Kidney tubule cell (primary cell): ENCODE results near the gene DGUOK.
"Not testable (repeated sequence)": the region's sequence is repeated elsewhere in the genome, so short reads cannot be mapped to it uniquely, and the experiment has no call there.

Experiments used
- DNase-seq: peaks from one replicate; pipeline ENCODE4 v3.0.0-alpha.2; 2018; ENCODE audit warnings: low spot score

DGUOK gene

GRCh38 chr2:73926493-73927327 lies at the start of gene DGUOK:
TSS of gene DGUOK (plus strand) at chr2:73926880. CDS start at chr2:73926911, 31 bp downstream.
- DNase-seq: peak; percentile 99

GRCh38 chr2:73877071-73877802 lies 49.4 kb upstream of the DGUOK start:
- DNase-seq: no peak

- DNase-seq: not testable (repeated sequence)
Measured at GRCh38 chr2:73877984-73878383, 48.7 kb upstream of the DGUOK start.

GRCh38 chr2:73885406-73885805 lies 41.3 kb upstream of the DGUOK start:
- no peak for DNase-seq

GRCh38 chr2:73886357-73886756 lies 40.3 kb upstream of the DGUOK start:
- no peak for DNase-seq

GRCh38 chr2:73887596-73888353 lies 38.9 kb upstream of the DGUOK start:
- DNase-seq: not testable (repeated sequence)

- no peak for DNase-seq
Measured at GRCh38 chr2:73888388-73888787, 38.3 kb upstream of the DGUOK start.

- no peak for DNase-seq
Measured at GRCh38 chr2:73889206-73889605, 37.5 kb upstream of the DGUOK start.

- DNase-seq: no peak
Measured at GRCh38 chr2:73890301-73891092, 36.2 kb upstream of the DGUOK start.

- no peak for DNase-seq
Measured at GRCh38 chr2:73891276-73891901, 35.3 kb upstream of the DGUOK start.

GRCh38 chr2:73892631-73893329 lies 33.9 kb upstream of the DGUOK start, which contains the start of gene ACTG2:
TSS of gene ACTG2 (plus strand) at chr2:73893008. CDS start at chr2:73901312, 8,304 bp downstream.
- DNase-seq: no peak

- DNase-seq: no peak
Measured at GRCh38 chr2:73893764-73894474, 32.8 kb upstream of the DGUOK start.

- no peak for DNase-seq
Measured at GRCh38 chr2:73894475-73894850, 32.2 kb upstream of the DGUOK start.

GRCh38 chr2:73894877-73895276 lies 31.8 kb upstream of the DGUOK start:
- no peak for DNase-seq

- DNase-seq: no peak
Measured at GRCh38 chr2:73895473-73895872, 31.2 kb upstream of the DGUOK start.

GRCh38 chr2:73896362-73897239 lies 30.1 kb upstream of the DGUOK start:
- peak; percentile 69 for DNase-seq

GRCh38 chr2:73897240-73897583 lies 29.5 kb upstream of the DGUOK start:
- DNase-seq: no peak

- DNase-seq: no peak
Measured at GRCh38 chr2:73897934-73898333, 28.7 kb upstream of the DGUOK start.

- no peak for DNase-seq
Measured at GRCh38 chr2:73899801-73900336, 26.8 kb upstream of the DGUOK start.
